ENCODE measurements around the gene DAB2. TPM values are rescaled to one million over a fixed set of nuclear protein-coding genes. Genes with fewer than 3 reads are reported as not detected.
"Not testable (repeated sequence)": the region's sequence is repeated elsewhere in the genome, so short reads cannot be mapped to it uniquely, and the experiment has no call there.

Gene DAB2
- total RNA-seq, 1 donor from 2014 or later = 33.6 TPM

DNA sequence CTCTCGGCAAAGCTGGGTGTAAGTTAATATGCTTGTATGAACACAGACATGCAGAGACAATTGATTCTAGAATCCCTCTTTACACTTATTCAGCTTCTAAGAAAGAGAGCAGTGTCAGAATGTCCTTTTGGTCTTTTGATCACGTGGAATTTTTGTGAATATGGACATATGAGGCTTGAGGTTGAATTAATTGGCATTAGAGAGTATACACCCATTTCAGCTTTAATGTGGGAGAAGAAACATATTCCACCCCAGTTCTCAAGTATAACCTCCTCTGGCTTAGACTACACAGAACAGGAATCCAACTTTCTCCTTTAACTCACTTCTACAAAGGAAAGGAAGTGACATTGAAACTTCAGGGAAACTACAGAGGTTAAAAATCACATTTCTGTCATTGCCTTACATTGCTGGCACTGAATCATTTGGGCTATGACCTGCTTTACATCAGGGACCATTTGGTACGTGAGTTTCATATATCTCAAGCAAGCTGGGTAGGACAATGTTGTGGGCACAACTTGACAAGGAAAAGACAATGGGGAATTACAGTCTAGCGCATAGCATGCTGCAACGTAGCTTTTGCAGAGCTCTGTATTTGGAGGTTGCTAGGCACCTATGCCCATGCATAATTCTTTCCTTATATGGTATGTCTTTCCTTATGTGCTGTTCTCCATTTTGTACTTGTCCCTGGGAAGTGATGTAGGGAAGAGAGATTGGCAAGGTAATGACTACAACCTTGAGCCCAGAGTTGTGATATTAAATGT is 19.5 kb downstream of the DAB2 start:
- H3K4me1 ChIP-seq = peaks cover 3 to 17% of the 10 kb centered on the region in 2 donors

GRCh38 chr5:39403761-39404160 is 21.0 kb downstream of the DAB2 start:
- not testable (repeated sequence) for H3K9me3 ChIP-seq; H3K27me3 ChIP-seq; H3K4me3 ChIP-seq; H3K27ac ChIP-seq; H3K36me3 ChIP-seq; DNase-seq (ENCODE audit: low spot score in 2 of 2)
- intact Hi-C loops (cut with DNase I) = loop anchor here (10.0 kb wide), 1 partner anchor 329 kb away; the partner anchor contains the start of gene RICTOR
- H3K4me1 ChIP-seq = peaks cover 3 to 18% of the 10 kb centered on the region in 2 donors

More for the DNA sequence above, 19.5 kb downstream of the DAB2 start:
- no peak overlapping the region for H3K27ac ChIP-seq
- H3K4me3 ChIP-seq = no peak overlapping the region
- TF ChIP-seq, protein P1, sequence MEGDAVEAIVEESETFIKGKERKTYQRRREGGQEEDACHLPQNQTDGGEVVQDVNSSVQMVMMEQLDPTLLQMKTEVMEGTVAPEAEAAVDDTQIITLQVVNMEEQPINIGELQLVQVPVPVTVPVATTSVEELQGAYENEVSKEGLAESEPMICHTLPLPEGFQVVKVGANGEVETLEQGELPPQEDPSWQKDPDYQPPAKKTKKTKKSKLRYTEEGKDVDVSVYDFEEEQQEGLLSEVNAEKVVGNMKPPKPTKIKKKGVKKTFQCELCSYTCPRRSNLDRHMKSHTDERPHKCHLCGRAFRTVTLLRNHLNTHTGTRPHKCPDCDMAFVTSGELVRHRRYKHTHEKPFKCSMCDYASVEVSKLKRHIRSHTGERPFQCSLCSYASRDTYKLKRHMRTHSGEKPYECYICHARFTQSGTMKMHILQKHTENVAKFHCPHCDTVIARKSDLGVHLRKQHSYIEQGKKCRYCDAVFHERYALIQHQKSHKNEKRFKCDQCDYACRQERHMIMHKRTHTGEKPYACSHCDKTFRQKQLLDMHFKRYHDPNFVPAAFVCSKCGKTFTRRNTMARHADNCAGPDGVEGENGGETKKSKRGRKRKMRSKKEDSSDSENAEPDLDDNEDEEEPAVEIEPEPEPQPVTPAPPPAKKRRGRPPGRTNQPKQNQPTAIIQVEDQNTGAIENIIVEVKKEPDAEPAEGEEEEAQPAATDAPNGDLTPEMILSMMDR (IDR thresholded peaks at IDR 0.05) = no peak
- no peaks in the 10 kb centered on the region for H3K27me3 ChIP-seq
- no peaks in the 10 kb centered on the region for H3K36me3 ChIP-seq
- no peak for DNase-seq (ENCODE audit: low spot score in 2 of 2)
- H3K9me3 ChIP-seq = no peaks in the 10 kb centered on the region
- intact Hi-C loops (cut with DNase I) = loop anchor here (10.0 kb wide), 1 partner anchor 330 kb away; the partner anchor contains the start of gene RICTOR

DNA sequence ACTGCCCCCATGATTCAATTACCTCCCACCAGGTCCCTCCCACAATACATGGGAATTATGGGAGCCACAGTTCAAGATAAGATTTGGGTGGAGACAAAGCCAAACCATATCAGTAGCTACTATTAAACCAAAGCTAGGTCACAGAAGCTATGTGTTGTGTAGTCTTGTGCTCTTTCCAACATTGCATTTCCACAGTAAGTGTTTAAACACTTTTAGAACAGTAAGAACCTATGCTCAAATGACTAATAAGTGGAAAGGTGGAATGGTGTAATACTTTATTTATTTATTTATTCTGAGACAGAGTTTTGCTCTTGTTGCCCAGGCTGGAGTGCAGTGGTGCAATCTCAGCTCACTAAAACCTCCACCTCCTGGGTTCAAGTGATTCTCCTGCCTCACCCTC is 22.6 kb downstream of the DAB2 start:
- H3K9me3 ChIP-seq; DNase-seq (ENCODE audit: low spot score in 2 of 2); H3K27me3 ChIP-seq; H3K36me3 ChIP-seq; H3K4me3 ChIP-seq: not testable (repeated sequence)
- H3K27ac ChIP-seq = peak overlapping the region in 1 of 2 donors; percentile 91
- intact Hi-C loops (cut with DNase I) = loop anchor here (10.0 kb wide), 1 partner anchor 327 kb away; the partner anchor contains the start of gene RICTOR
- peaks cover 3 to 21% of the 10 kb centered on the region in 2 donors for H3K4me1 ChIP-seq

DNA sequence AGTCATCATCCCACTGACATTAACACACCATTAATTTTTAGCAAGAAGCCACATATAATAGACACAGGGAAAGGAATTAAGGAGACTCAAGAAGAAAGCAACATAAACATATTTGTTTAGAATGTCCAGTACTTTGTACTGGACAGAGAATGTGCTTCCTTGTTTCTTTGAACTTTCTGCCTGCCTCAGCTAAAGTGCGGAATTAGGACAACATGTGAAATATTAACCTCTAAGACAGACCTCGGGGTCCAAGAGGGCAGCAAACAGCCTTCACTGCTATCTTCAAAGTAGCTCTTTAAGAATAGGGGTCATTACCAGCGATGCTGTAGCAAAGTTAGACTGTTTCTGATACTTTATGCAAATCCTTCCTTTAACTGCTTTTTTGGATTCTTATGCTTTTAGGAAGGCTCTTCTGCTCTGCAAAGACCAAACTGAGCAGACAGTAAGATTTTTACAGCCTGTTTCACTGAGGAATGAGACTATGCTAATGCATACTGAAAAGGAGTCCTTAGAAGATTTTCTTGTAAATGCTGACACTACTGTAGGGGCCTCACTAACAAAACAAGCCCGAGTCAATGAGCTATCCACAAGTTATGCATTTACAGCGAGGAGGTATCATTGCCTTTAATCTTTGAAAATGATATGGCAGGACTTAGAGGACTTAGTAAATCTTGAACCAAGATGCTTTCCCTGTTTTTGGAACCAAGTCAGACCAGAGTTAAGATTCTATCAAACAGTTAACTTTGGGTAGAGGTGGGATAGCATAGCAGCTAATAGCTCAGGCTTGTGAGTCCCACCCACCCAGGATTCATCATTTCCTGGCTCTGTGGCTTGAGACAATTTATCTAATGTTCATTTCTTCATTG is 23.8 kb downstream of the DAB2 start:
- peaks cover 0 to 4% of the 10 kb centered on the region in 2 donors for H3K36me3 ChIP-seq
- no peak overlapping the region for H3K4me3 ChIP-seq
- H3K27me3 ChIP-seq = no peaks in the 10 kb centered on the region
- peaks cover 3 to 21% of the 10 kb centered on the region in 2 donors for H3K4me1 ChIP-seq
- H3K27ac ChIP-seq = peak overlapping the region; percentile 79 to 91
- TF ChIP-seq, protein P1 (IDR thresholded peaks at IDR 0.05) = no peak
- no peak for DNase-seq (ENCODE audit: low spot score in 2 of 2)
- H3K9me3 ChIP-seq = no peaks in the 10 kb centered on the region
- intact Hi-C loops (cut with DNase I) = loop anchor here (10.0 kb wide), 1 partner anchor 326 kb away; the partner anchor contains the start of gene RICTOR

GRCh38 chr5:39399135-39400036 is 25.4 kb downstream of the DAB2 start:
- peak; percentile 35 to 71 for DNase-seq (ENCODE audit: low spot score in 2 of 2)
- Histone ChIP-seq H3K27ac (peak overlapping the region; percentile 79 to 91), H3K27me3 (no peaks in the 10 kb centered on the region), H3K4me1 (peaks cover 3 to 28% of the 10 kb centered on the region in 2 donors), H3K9me3 (no peaks in the 10 kb centered on the region), H3K4me3 (no peak overlapping the region), H3K36me3 (peaks cover 0 to 4% of the 10 kb centered on the region in 2 donors)
- TF ChIP-seq, protein P1 (IDR thresholded peaks at IDR 0.05) = no peak
- intact Hi-C loops (cut with DNase I) = loop anchor here (1.0 to 10.0 kb wide), 4 partner anchors 24 to 1355 kb away; partner anchors contain the start of genes RICTOR and TTC33

- no peak overlapping the region for H3K4me3 ChIP-seq
- H3K36me3 ChIP-seq = peaks cover 15 to 17% of the 10 kb centered on the region in 2 donors
- intact Hi-C loops (cut with DNase I) = loop anchor here (5.0 to 10.0 kb wide), 2 partner anchors 125 to 1358 kb away; partner anchors contain the start of gene TTC33
- H3K27ac ChIP-seq = peak overlapping the region in 1 of 2 donors; percentile 91
- DNase-seq (ENCODE audit: low spot score in 2 of 2) = no peak
- no peaks in the 10 kb centered on the region for H3K27me3 ChIP-seq
- H3K9me3 ChIP-seq = no peaks in the 10 kb centered on the region
- H3K4me1 ChIP-seq = peaks cover 3 to 28% of the 10 kb centered on the region in 2 donors
- TF ChIP-seq, protein P1 (IDR thresholded peaks at IDR 0.05) = no peak
These were observed 27.9 kb downstream of the DAB2 start for GRCh38 chr5:39396843-39397242.

Measured in ascending aorta (tissue), 2 donors.